Measurements from ENCODE around the gene BTBD18.

Gene BTBD18, protein sequence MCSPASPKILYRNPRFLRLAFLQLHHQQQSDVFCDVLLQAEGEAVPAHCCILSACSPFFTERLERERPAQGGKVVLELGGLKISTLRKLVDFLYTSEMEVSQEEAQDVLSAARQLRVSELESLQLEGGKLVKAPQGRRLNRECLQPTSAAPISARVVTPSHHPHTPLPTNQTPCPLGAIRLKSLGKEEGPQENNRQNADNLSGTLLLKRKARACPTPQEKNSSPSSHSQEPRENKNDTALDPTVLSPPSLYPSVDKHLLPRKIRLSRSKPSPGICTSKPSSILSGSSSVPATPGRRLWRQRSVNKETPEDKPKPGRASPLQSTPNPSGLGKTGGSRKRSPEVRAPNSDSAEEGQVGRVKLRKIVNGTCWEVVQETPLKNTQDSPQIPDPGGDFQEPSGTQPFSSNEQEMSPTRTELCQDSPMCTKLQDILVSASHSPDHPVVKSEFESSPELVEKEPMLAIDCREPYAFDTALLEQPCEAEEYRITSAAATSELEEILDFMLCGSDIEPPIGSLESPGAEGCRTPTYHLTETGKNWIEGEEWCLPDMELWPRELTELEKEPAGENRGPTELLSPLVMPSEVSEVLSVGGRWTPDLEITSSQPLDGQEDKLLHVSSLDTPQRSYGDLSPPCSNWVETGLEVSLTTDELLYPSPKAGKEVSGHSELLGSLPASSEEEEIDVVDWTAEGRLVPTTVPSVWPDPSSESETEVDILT

GRCh38 chr11:57751676-57752253 lies at the start of gene BTBD18:
TSS of gene BTBD18 (minus strand) at chr11:57751819. CDS start at chr11:57751188, 631 bp downstream.
- DNase-seq (ENCODE audit: low read depth) = peak; percentile 63
- no peak within 1 kb of the TSS for H3K4me3 ChIP-seq (ENCODE audit: low read depth, low read length)
- TF ChIP-seq CTCF (IDR thresholded peaks at IDR 0.05; ENCODE audit: low read depth, low read length) = peak; percentile 43
- TF ChIP-seq MYC (IDR thresholded peaks at IDR 0.05; ENCODE audit: low read depth, low read length) = no peak

DNA sequence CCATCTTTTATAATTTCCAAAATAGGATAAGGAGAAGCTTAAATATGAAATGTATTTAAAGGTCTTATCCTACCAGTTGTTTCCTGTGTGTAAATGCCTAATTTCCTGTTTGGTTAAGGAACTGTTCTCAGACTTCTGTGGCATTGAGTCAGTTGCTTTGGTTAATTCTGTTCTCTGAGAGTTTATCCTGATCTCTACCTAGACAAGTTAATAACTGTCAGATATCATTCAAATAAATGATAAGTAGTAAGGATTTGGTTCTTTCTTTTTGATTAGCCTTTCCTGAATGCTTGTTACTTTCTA lies 49.5 kb upstream of the BTBD18 start:
- TF ChIP-seq CTCF (IDR thresholded peaks at IDR 0.05; ENCODE audit: low read depth, low read length) = no peak
- TF ChIP-seq POLR2A (IDR thresholded peaks at IDR 0.05; ENCODE audit: extremely low read depth, insufficient read length) = no peak
- no peak for TF ChIP-seq MYC (IDR thresholded peaks at IDR 0.05; ENCODE audit: low read depth, low read length)
- TF ChIP-seq, protein P1, sequence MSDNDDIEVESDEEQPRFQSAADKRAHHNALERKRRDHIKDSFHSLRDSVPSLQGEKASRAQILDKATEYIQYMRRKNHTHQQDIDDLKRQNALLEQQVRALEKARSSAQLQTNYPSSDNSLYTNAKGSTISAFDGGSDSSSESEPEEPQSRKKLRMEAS (IDR thresholded peaks at IDR 0.05; ENCODE audit: low read depth, low read length) = no peak
- DNase-seq (ENCODE audit: low read depth) = no peak
- H3K4me3 ChIP-seq (ENCODE audit: low read depth, low read length) = no peak overlapping the region

GRCh38 chr11:57800444-57801182 lies 49.0 kb upstream of the BTBD18 start:
- no peak for TF ChIP-seq POLR2A (IDR thresholded peaks at IDR 0.05; ENCODE audit: extremely low read depth, insufficient read length)
- TF ChIP-seq, protein P1 (IDR thresholded peaks at IDR 0.05; ENCODE audit: low read depth, low read length) = no peak
- peak; percentile 66 for TF ChIP-seq CTCF (IDR thresholded peaks at IDR 0.05; ENCODE audit: low read depth, low read length)
- TF ChIP-seq MYC (IDR thresholded peaks at IDR 0.05; ENCODE audit: low read depth, low read length) = no peak
- H3K4me3 ChIP-seq (ENCODE audit: low read depth, low read length) = no peak overlapping the region
- DNase-seq (ENCODE audit: low read depth) = peak; percentile 75

DNA sequence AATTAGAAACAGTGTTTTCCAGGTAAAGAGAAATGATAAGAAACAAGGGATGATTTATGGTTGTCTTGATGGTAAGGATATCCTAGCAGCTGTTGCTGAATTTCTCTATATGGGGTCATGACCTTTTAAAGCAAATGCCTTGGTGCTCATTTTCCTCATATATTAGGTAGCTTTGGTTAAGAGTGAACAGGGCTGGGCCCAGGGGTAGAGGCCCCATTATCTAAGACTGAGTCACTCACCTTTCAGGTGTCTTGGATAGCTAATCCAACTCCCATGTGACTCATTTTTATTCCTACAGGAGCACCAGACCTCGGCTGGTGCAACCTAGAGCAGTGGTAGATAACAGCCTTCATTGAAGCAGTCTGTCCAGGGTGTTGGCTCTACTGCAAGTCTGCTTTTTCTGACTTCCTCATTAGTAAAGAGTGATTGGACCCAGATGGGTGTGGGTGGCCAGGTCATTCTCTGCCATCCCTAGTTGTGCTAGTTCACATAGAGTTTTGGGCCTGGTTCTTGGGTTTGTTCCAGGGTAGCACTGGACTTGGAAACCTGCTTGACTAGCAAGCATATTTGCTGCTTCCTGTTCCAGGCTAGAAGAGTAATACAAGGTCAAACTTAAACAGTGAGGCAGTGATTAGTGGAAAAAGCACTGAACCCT lies 47.4 kb upstream of the BTBD18 start:
- H3K4me3 ChIP-seq (ENCODE audit: low read depth, low read length) = no peak overlapping the region
- peak; percentile 19 for DNase-seq (ENCODE audit: low read depth)
- TF ChIP-seq POLR2A (IDR thresholded peaks at IDR 0.05; ENCODE audit: extremely low read depth, insufficient read length) (no peak), MYC (IDR thresholded peaks at IDR 0.05; ENCODE audit: low read depth, low read length) (no peak)

- DNase-seq (ENCODE audit: low read depth) = no peak
- TF ChIP-seq POLR2A (IDR thresholded peaks at IDR 0.05; ENCODE audit: extremely low read depth, insufficient read length) (no peak), MYC (IDR thresholded peaks at IDR 0.05; ENCODE audit: low read depth, low read length) (no peak), CTCF (IDR thresholded peaks at IDR 0.05; ENCODE audit: low read depth, low read length) (no peak)
- TF ChIP-seq, protein P1 (IDR thresholded peaks at IDR 0.05; ENCODE audit: low read depth, low read length) = no peak
- H3K4me3 ChIP-seq (ENCODE audit: low read depth, low read length) = peak overlapping the region; percentile 49
Observed at GRCh38 chr11:57793351-57794115, 41.9 kb upstream of the BTBD18 start.

Measured in NB4 (cell line).